Testis (tissue), 3 donors: Measurements from ENCODE around the gene MRPL40. TPM values are rescaled to one million over a fixed set of nuclear protein-coding genes. Genes with fewer than 3 reads are reported as not detected.
A peak's percentile ranks its signal among the peaks of the same experiment; 100 is the strongest.

Source experiments
- DNase-seq: peaks from one replicate; pipeline ENCODE4 v3.0.0-alpha.2; 2019
- H3K27ac ChIP-seq, 2 donors: fragments of 200-600 bp; sonication (generic); one replicate each; pipeline ENCODE4 v1.5.1; 2019
- H3K27me3 ChIP-seq: fragments of 200-600 bp; sonication (generic); one replicate; pipeline ENCODE4 v1.5.1; 2019
- H3K36me3 ChIP-seq: fragments of 200-600 bp; sonication (generic); one replicate; pipeline ENCODE4 v1.5.1; 2017; ENCODE audit warnings: low read depth; ENCODE audit errors: missing control alignments
- H3K4me1 ChIP-seq: fragments of 200-600 bp; sonication (generic); one replicate; pipeline ENCODE4 v1.5.1; 2019
- H3K4me3 ChIP-seq, 2 donors: fragments of 200-600 bp; sonication (generic); one replicate each; pipeline ENCODE4 v1.5.1; 2017 to 2019
- H3K9me3 ChIP-seq: fragments of 200-600 bp; sonication (generic); one replicate; pipeline ENCODE4 v1.5.1; 2017
- CTCF ChIP-seq, 3 experiments: fragments of 450-650 bp in 2 of 3; fragments of 200-600 bp in 1 of 3; sonication (generic) in 1 of 3; IDR thresholded peaks; one replicate each; pipeline ENCODE4 v1.5.1; 2016 to 2019; ENCODE audit warnings: antibody characterized with exemption in 3 of 3, mild to moderate bottlenecking in 2 of 3, moderate library complexity in 1 of 3
- POLR2A ChIP-seq: fragments of 450-650 bp; IDR thresholded peaks from one replicate; pipeline ENCODE4 v1.6.1; 2017; ENCODE audit warnings: antibody characterized with exemption, mild to moderate bottlenecking, moderate library complexity
- WGBS, 2 donors: methylation state at CpG; one replicate each; pipeline ENCODE4 v1.1.5; 2018; 5-methylcytosine and 5-hydroxymethylcytosine counted together
- intact Hi-C: fragments of 100-400 bp; cut with DNase I; formaldehyde crosslinking; loops from one replicate; pipeline ENCODE4 v1.15.1; 2023; ENCODE audit warnings: low total_unique reads
- polyA plus RNA-seq: library from polyadenylated mRNA; stranded (reverse); fragments of 350-450 nt; fragmentation: Illumina TruSeq; extraction: RNeasy Lipid Tissue Mini Kit (QIAGEN cat#74804); gene quantifications from one replicate; pipeline ENCODE4 v1.2.3, GENCODE V29; 2014; ENCODE audit warnings: low read depth, low replicate concordance; ENCODE audit not compliant: insufficient read depth
- total RNA-seq, 2 donors: library from RNA; depleted of rRNA; stranded (reverse); fragments of >200 nt; gene quantifications; one replicate each; pipeline ENCODE4 v1.2.3, GENCODE V29; 2016

Gene MRPL40
- total and polyA plus RNA-seq, 3 donors from 2014 or later: 28.9 to 53.8 (median 29.2) TPM

GRCh38 chr22:19448076-19448607 is 15.8 kb downstream of the MRPL40 start:
- peak overlapping the region; percentile 87 to 90 for H3K27ac ChIP-seq
- no peaks in the 10 kb centered on the region for H3K27me3 ChIP-seq
- DNase-seq: peak; percentile 26
- H3K9me3 ChIP-seq: no peaks in the 10 kb centered on the region
- peak overlapping the region; percentile 93 to 94 for H3K4me3 ChIP-seq
- intact Hi-C loops: no loop called here
- WGBS, 2 donors: 7 to 16% methylated on average over 14 of the region's 14 CpGs
- H3K4me1 ChIP-seq: peaks cover 19% of the 10 kb centered on the region
- no peaks in the 10 kb centered on the region for H3K36me3 ChIP-seq
- TF ChIP-seq POLR2A (no peak), CTCF (IDR thresholded peaks at IDR 0.05) (no peak)

GRCh38 chr22:19448739-19449421 is 16.5 kb downstream of the MRPL40 start:
- TF ChIP-seq CTCF (IDR thresholded peaks at IDR 0.05) (no peak), POLR2A (no peak)
- Histone ChIP-seq H3K4me1 (peaks cover 19% of the 10 kb centered on the region), H3K36me3 (no peaks in the 10 kb centered on the region), H3K9me3 (no peaks in the 10 kb centered on the region), H3K27me3 (no peaks in the 10 kb centered on the region), H3K4me3 (no peak overlapping the region), H3K27ac (no peak overlapping the region)
- no peak for DNase-seq
- intact Hi-C loops: no loop called here
- WGBS, 2 donors: 66 to 68% methylated on average over 5 of the region's 5 CpGs

GRCh38 chr22:19449422-19449767 is 17.1 kb downstream of the MRPL40 start:
- no peak for DNase-seq
- Histone ChIP-seq H3K27ac (no peak overlapping the region), H3K9me3 (no peaks in the 10 kb centered on the region), H3K4me1 (peaks cover 19% of the 10 kb centered on the region), H3K36me3 (no peaks in the 10 kb centered on the region), H3K4me3 (no peak overlapping the region), H3K27me3 (no peaks in the 10 kb centered on the region)
- no peak for TF ChIP-seq CTCF (IDR thresholded peaks at IDR 0.05)
- no peak for TF ChIP-seq POLR2A
- 83 to 87% methylated on average over 2 of the region's 2 CpGs for WGBS, 2 donors
- intact Hi-C loops: no loop called here

GRCh38 chr22:19450363-19451175 is 18.2 kb downstream of the MRPL40 start:
- 85 to 86% methylated on average over 8 of the region's 8 CpGs for WGBS, 2 donors
- peaks cover 18% of the 10 kb centered on the region for H3K4me1 ChIP-seq
- H3K27ac ChIP-seq: no peak overlapping the region
- H3K27me3 ChIP-seq: no peaks in the 10 kb centered on the region
- H3K9me3 ChIP-seq: no peaks in the 10 kb centered on the region
- no peak overlapping the region for H3K4me3 ChIP-seq
- intact Hi-C loops: no loop called here
- TF ChIP-seq POLR2A (no peak), CTCF (IDR thresholded peaks at IDR 0.05) (no peak)
- DNase-seq: no peak
- no peaks in the 10 kb centered on the region for H3K36me3 ChIP-seq
